Bronchial epithelial cell (primary cell): ENCODE data around the gene ATP6V0E1. TPM values are rescaled to one million over a fixed set of nuclear protein-coding genes. Genes with fewer than 3 reads are reported as not detected.

Experiments
- DNase-seq: peaks from one replicate; pipeline ENCODE4 v3.0.0-alpha.2; 2010; ENCODE audit warnings: low read depth
- FAIRE-seq: peaks from 2 replicates; lab custom pipeline; 2011; peaks lifted over from hg19 to GRCh38; lab: Jason Lieb, UNC
- H3K27me3 ChIP-seq: 2 replicates; pipeline ENCODE4 v1.5.1; 2011; ENCODE audit warnings: low read length; ENCODE audit not compliant: control insufficient read depth, insufficient read depth
- H3K36me3 ChIP-seq: 2 replicates; pipeline ENCODE4 v1.5.1; 2011; ENCODE audit warnings: low read length; ENCODE audit not compliant: control insufficient read depth, insufficient read depth
- H3K4me3 ChIP-seq: 2 replicates; pipeline ENCODE4 v1.5.1; 2011; ENCODE audit warnings: mild to moderate bottlenecking, low read depth, low read length, control low read depth
- total RNA-seq: library from RNA; depleted of rRNA; stranded (reverse); fragments of >200 nt; gene quantifications from 2 replicates; pipeline ENCODE4 v1.2.1, GENCODE V29; 2014
- TF ChIP-seq, protein P1 (sequence below): IDR thresholded peaks from 2 replicates; pipeline ENCODE4 v1.5.1; 2011; ENCODE audit warnings: mild to moderate bottlenecking, moderate library complexity, low read length, control low read depth, inconsistent platforms; ENCODE audit not compliant: insufficient read depth, severe bottlenecking

ATP6V0E1 gene
- 189 and 254 TPM in 2 replicates for total RNA-seq

- no peaks in the 10 kb centered on the region for H3K27me3 ChIP-seq
These were observed at the start of gene ATP6V0E1 for GRCh38 chr5:172983542-172984243. Gene ATP6V0E1, plus strand, starts transcription at chr5:172983771. Its CDS starts 90 bp downstream, at chr5:172983861.

GRCh38 chr5:172935096-172935495, 48.5 kb upstream of the ATP6V0E1 start:
- no peaks in the 10 kb centered on the region for H3K27me3 ChIP-seq
- FAIRE-seq, result no peak
- no peak for DNase-seq
- H3K4me3 ChIP-seq, result no peak overlapping the region
- peaks cover 25% of the 10 kb centered on the region for H3K36me3 ChIP-seq
- TF ChIP-seq, protein P1, sequence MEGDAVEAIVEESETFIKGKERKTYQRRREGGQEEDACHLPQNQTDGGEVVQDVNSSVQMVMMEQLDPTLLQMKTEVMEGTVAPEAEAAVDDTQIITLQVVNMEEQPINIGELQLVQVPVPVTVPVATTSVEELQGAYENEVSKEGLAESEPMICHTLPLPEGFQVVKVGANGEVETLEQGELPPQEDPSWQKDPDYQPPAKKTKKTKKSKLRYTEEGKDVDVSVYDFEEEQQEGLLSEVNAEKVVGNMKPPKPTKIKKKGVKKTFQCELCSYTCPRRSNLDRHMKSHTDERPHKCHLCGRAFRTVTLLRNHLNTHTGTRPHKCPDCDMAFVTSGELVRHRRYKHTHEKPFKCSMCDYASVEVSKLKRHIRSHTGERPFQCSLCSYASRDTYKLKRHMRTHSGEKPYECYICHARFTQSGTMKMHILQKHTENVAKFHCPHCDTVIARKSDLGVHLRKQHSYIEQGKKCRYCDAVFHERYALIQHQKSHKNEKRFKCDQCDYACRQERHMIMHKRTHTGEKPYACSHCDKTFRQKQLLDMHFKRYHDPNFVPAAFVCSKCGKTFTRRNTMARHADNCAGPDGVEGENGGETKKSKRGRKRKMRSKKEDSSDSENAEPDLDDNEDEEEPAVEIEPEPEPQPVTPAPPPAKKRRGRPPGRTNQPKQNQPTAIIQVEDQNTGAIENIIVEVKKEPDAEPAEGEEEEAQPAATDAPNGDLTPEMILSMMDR, result no peak

More at GRCh38 chr5:172983542-172984243, at the start of gene ATP6V0E1:
- peak within 1 kb of the TSS; percentile 99 for H3K4me3 ChIP-seq
- TF ChIP-seq, protein P1, result no peak
- peaks cover 5% of the 10 kb centered on the region for H3K36me3 ChIP-seq
- FAIRE-seq (no peak), DNase-seq (peak; percentile 79)

DNA sequence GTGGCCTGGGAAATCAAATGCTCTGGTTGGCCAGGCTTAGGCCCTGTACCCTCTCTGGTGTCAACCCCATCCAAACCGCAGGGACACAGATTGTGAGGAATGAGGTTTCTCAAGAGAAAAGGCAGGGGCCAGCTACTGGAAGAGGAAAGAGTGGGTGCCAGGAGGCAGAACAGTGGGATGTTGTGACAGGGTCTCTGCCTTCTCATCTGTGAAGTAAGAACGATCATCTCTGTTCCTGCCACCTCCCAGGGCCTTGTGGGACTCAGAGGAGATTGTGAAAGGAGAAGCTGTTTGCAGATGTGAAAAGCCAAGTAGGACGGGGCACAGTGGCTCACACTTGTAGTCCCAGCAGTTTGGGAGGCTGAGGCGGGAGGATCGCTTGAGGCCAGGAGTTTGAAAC, 47.2 kb upstream of the ATP6V0E1 start:
- DNase-seq (no peak), FAIRE-seq (no peak)
- H3K4me3 ChIP-seq, result no peak overlapping the region
- peaks cover 28% of the 10 kb centered on the region for H3K36me3 ChIP-seq
- no peaks in the 10 kb centered on the region for H3K27me3 ChIP-seq
- TF ChIP-seq, protein P1, result no peak

GRCh38 chr5:172939071-172939470, 44.5 kb upstream of the ATP6V0E1 start:
- Histone ChIP-seq H3K36me3 (peaks cover 27% of the 10 kb centered on the region), H3K4me3 (no peak overlapping the region), H3K27me3 (no peaks in the 10 kb centered on the region)
- DNase-seq (no peak), FAIRE-seq (no peak)
- TF ChIP-seq, protein P1, result peak; percentile 31

GRCh38 chr5:172939611-172940267, 43.8 kb upstream of the ATP6V0E1 start:
- TF ChIP-seq, protein P1, result no peak
- DNase-seq, result no peak
- Histone ChIP-seq H3K27me3 (no peaks in the 10 kb centered on the region), H3K36me3 (peaks cover 22% of the 10 kb centered on the region), H3K4me3 (no peak overlapping the region)
- FAIRE-seq, result no peak
